IMR-90 (cell line): ENCODE measurements around the gene LDLRAD3. TPM values are rescaled to one million over a fixed set of nuclear protein-coding genes. Genes with fewer than 3 reads are reported as not detected.

Experiments used
- ATAC-seq: fragments of 200-7000 bp; cut with Tn5 transposase; 2 replicates; pipeline ENCODE4 v1.9.1; 2020; ENCODE audit warnings: low read depth, mild to moderate bottlenecking, moderate library complexity
- BruUV-seq: library from RNA; stranded (reverse); fragments of 400-500 nt; replicated peaks from 2 replicates; lab custom pipeline; 2021; lab: Mats Ljungman, UMichigan
- CTCF ChIA-PET: fragments of 300-600 bp; formaldehyde crosslinking; extraction: SDS; loops from one replicate; lab custom pipeline; 2021; ENCODE audit warnings: antibody characterized with exemption; lab: Yijun Ruan, JAX
- POLR2A ChIA-PET: fragments of 300-600 bp; sonication (Branson Sonifier 250); formaldehyde crosslinking; loops from one replicate; lab custom pipeline; 2022; ENCODE audit warnings: antibody characterized with exemption; ENCODE audit not compliant: unreplicated experiment; lab: Charles Lee
- DNase-seq: peaks from one replicate; pipeline ENCODE4 v3.0.0; 2013
- H2AFZ ChIP-seq: replicated peaks from 2 replicates; pipeline ENCODE3; 2013; ENCODE audit warnings: low read length, mild to moderate bottlenecking; ENCODE audit not compliant: poor library complexity
- H2AK5ac ChIP-seq: 2 replicates; pipeline ENCODE4 v1.6.1; 2013; ENCODE audit warnings: low read depth, low read length, inconsistent platforms
- H2AK9ac ChIP-seq: replicated peaks from 2 replicates; pipeline ENCODE3; 2013; ENCODE audit warnings: mild to moderate bottlenecking, low read depth, low read length, moderate library complexity; ENCODE audit not compliant: poor library complexity
- H2BK120ac ChIP-seq: 2 replicates; pipeline ENCODE4 v1.6.1; 2013; ENCODE audit warnings: low read depth, low read length, inconsistent platforms
- H2BK15ac ChIP-seq: 3 replicates; pipeline ENCODE4 v1.6.1; 2013; ENCODE audit warnings: low read depth, low read length, inconsistent platforms
- H2BK20ac ChIP-seq: 2 replicates; pipeline ENCODE4 v1.6.1; 2013; ENCODE audit warnings: low read depth, mild to moderate bottlenecking, inconsistent platforms, low read length, moderate library complexity
- H2BK5ac ChIP-seq: 2 replicates; pipeline ENCODE4 v1.6.1; 2013; ENCODE audit warnings: mild to moderate bottlenecking, low read depth, low read length, inconsistent platforms; ENCODE audit not compliant: poor library complexity, severe bottlenecking
- H3K14ac ChIP-seq: replicated peaks from 2 replicates; pipeline ENCODE4 v1.6.1; 2013; ENCODE audit warnings: low read depth, low read length, inconsistent platforms
- H3K18ac ChIP-seq: 2 replicates; pipeline ENCODE4 v1.6.1; 2013; ENCODE audit warnings: low read depth, low read length, control low read depth
- H3K23ac ChIP-seq: 2 replicates; pipeline ENCODE4 v1.6.1; 2013; ENCODE audit warnings: low read depth, low read length, inconsistent platforms
- H3K27ac ChIP-seq: 2 replicates; pipeline ENCODE4 v1.5.1; 2013; ENCODE audit warnings: mild to moderate bottlenecking, control low read depth, low read length; ENCODE audit not compliant: insufficient read depth
- H3K27me3 ChIP-seq: 2 replicates; pipeline ENCODE4 v1.6.1; 2013; ENCODE audit warnings: low read length; ENCODE audit not compliant: control insufficient read depth, insufficient read depth
- H3K36me3 ChIP-seq: 2 replicates; pipeline ENCODE4 v1.6.1; 2013; ENCODE audit warnings: low read length, mixed read lengths; ENCODE audit not compliant: control insufficient read depth, insufficient read depth
- H3K4ac ChIP-seq: 2 replicates; pipeline ENCODE4 v1.6.1; 2013; ENCODE audit warnings: low read depth, low read length, inconsistent platforms
- H3K4me1 ChIP-seq: 2 replicates; pipeline ENCODE4 v1.6.1; 2013; ENCODE audit warnings: low read length, mixed read lengths; ENCODE audit not compliant: control insufficient read depth, insufficient read depth
- H3K4me2 ChIP-seq: 2 replicates; pipeline ENCODE4 v1.6.1; 2013; ENCODE audit warnings: low read depth, mild to moderate bottlenecking, control low read depth, low read length, moderate library complexity
- H3K4me3 ChIP-seq: 2 replicates; pipeline ENCODE4 v1.5.1; 2013; ENCODE audit warnings: low read depth, mild to moderate bottlenecking, control low read depth, low read length, moderate library complexity; ENCODE audit not compliant: insufficient read depth
- H3K56ac ChIP-seq: 2 replicates; pipeline ENCODE4 v1.6.1; 2013; ENCODE audit warnings: low read length, inconsistent platforms; ENCODE audit not compliant: insufficient read depth; ENCODE audit errors: extremely low read depth
- H3K79me1 ChIP-seq, 2 experiments: 2 replicates each; pipeline ENCODE4 v1.6.1; 2013; ENCODE audit warnings: low read length in 2 of 2, inconsistent platforms in 1 of 2, low read depth in 1 of 2
- H3K9ac ChIP-seq: 2 replicates; pipeline ENCODE4 v1.6.1; 2013; ENCODE audit warnings: low read depth, low read length, control low read depth
- H3K9me1 ChIP-seq: 2 replicates; pipeline ENCODE4 v1.6.1; 2013; ENCODE audit warnings: low read length, inconsistent platforms; ENCODE audit not compliant: insufficient read depth
- H3K9me3 ChIP-seq: 2 replicates; pipeline ENCODE4 v1.6.1; 2013; ENCODE audit warnings: low read length; ENCODE audit not compliant: control insufficient read depth, insufficient read depth
- H4K20me1 ChIP-seq: 2 replicates; pipeline ENCODE4 v1.6.1; 2013; ENCODE audit warnings: low read length, inconsistent platforms; ENCODE audit not compliant: insufficient read depth
- H4K5ac ChIP-seq: 2 replicates; pipeline ENCODE4 v1.6.1; 2013; ENCODE audit warnings: mild to moderate bottlenecking, low read depth, low read length, control low read depth
- H4K8ac ChIP-seq, 2 experiments: 2 replicates each; pipeline ENCODE4 v1.6.1; 2013; ENCODE audit warnings: low read depth in 2 of 2, low read length in 2 of 2, control low read depth in 1 of 2, inconsistent platforms in 1 of 2
- H4K91ac ChIP-seq: 2 replicates; pipeline ENCODE4 v1.6.1; 2013; ENCODE audit warnings: low read depth, low read length, inconsistent platforms; ENCODE audit not compliant: insufficient read depth
- MAFK ChIP-seq: IDR thresholded peaks from 2 replicates; pipeline ENCODE4 v1.6.1; 2012; ENCODE audit warnings: low read depth, low read length, improper control_type of control experiment
- WGBS, 2 experiments: methylation state at CpG; one replicate each; pipeline versions ENCODE4 v1.1.5 to v1.1.7; 2013; ENCODE audit warnings: missing lambda C conversion rate in 2 of 2; ENCODE audit not compliant: insufficient read length in 1 of 2; ENCODE audit errors: extremely low coverage in 2 of 2; 5-methylcytosine and 5-hydroxymethylcytosine counted together
- dilution Hi-C: fragments of 300-500 bp; cut with HindIII; formaldehyde crosslinking; loops from one replicate; pipeline ENCODE4 v1.14.3; 2018; ENCODE audit warnings: low sequenced_read_pairs; ENCODE audit not compliant: unreplicated experiment
- in situ Hi-C: fragments of 300-500 bp; cut with MboI; formaldehyde crosslinking; loops from 3 replicates; pipeline ENCODE4 v1.14.3; 2019; ENCODE audit warnings: low sequenced_read_pairs, inconsistent platforms, mixed read lengths
- intact Hi-C: fragments of 100-400 bp; cut with micrococcal nuclease; formaldehyde crosslinking; loops from 2 replicates; pipeline ENCODE4 v1.10.0; 2022
- polyA plus RNA-seq, 3 experiments: library from polyadenylated mRNA; depleted of rRNA; stranded (reverse); fragments of >200 nt; gene quantifications; 2 replicates each; pipeline ENCODE4 v1.2.3, GENCODE V29; 2012; ENCODE audit warnings: low replicate concordance in 1 of 3
- total RNA-seq: library from RNA; depleted of rRNA; stranded (reverse); fragments of >200 nt; gene quantifications from 2 replicates; pipeline ENCODE4 v1.2.3, GENCODE V29; 2012
- TF ChIP-seq, protein P1 (sequence below): conservative IDR thresholded peaks from 2 replicates; pipeline ENCODE4 v1.5.1; 2012; ENCODE audit warnings: mild to moderate bottlenecking, low read depth, low read length, improper control_type of control experiment

The LDLRAD3 gene
- total and polyA plus RNA-seq, 2 of the 4 experiments (the other 2 are of a cell fraction), result 2.7 to 6.4 TPM

DNA sequence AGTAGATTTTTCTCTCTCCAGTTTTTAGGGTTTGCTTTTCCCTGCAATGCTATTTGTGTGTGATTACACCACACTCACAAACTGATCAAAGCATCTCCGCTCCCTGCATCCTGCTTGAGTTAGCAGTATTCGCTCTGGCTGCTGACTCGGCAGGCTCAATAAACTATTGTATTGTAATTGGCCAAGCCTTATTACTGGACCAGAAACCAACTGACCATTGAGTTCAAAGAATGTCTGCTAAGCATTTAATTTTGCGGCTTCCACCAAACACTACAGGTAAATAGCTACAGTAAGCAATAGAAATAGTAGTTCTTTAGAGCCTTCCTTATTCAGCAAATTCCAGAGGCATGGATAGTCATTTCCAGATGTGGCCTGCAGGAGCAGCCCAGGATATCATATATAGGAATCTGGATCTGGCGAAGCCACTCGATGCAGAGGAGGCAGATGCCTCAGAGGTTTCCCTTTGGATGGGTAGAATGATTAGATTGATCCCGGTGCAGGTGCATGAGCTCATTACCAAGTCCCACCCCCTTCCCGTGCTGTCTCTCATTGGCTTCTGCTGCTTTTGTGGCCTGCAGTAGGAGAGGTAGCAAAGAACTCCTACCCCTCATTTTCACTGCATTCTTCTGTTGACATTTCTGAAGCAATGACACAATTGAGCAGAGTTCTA, 268.0 kb downstream of the LDLRAD3 start:
- no peaks in the 10 kb centered on the region for H3K9me1 ChIP-seq
- H3K23ac ChIP-seq, result no peak overlapping the region
- no peak overlapping the region for H2AK5ac ChIP-seq
- no TSS peak for BruUV-seq
- CTCF ChIA-PET, result no interaction called here
- H2AK9ac ChIP-seq, result no peak overlapping the region
- no peaks in the 10 kb centered on the region for H3K4me1 ChIP-seq
- dilution Hi-C loops, result no loop called here
- WGBS, 2 experiments, result no CpG with 5 or more reads among the region's 8 CpGs
- in situ Hi-C loops, result no loop called here
- H3K79me1 ChIP-seq, result no peaks in the 10 kb centered on the region
- no peaks in the 10 kb centered on the region for H3K9me3 ChIP-seq
- H2BK5ac ChIP-seq, result no peak overlapping the region
- POLR2A ChIA-PET, result no interaction called here
- TF ChIP-seq, protein P1, sequence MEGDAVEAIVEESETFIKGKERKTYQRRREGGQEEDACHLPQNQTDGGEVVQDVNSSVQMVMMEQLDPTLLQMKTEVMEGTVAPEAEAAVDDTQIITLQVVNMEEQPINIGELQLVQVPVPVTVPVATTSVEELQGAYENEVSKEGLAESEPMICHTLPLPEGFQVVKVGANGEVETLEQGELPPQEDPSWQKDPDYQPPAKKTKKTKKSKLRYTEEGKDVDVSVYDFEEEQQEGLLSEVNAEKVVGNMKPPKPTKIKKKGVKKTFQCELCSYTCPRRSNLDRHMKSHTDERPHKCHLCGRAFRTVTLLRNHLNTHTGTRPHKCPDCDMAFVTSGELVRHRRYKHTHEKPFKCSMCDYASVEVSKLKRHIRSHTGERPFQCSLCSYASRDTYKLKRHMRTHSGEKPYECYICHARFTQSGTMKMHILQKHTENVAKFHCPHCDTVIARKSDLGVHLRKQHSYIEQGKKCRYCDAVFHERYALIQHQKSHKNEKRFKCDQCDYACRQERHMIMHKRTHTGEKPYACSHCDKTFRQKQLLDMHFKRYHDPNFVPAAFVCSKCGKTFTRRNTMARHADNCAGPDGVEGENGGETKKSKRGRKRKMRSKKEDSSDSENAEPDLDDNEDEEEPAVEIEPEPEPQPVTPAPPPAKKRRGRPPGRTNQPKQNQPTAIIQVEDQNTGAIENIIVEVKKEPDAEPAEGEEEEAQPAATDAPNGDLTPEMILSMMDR, result no peak
- TF ChIP-seq MAFK, result peak; percentile 18; the same call in 1 of the 2 replicates
- no peak overlapping the region for H2BK20ac ChIP-seq
- no peak overlapping the region for H2BK120ac ChIP-seq
- no peak overlapping the region for H3K18ac ChIP-seq
- intact Hi-C loops, result no loop called here
- no peak overlapping the region for H3K27ac ChIP-seq
- H3K56ac ChIP-seq, result no peak overlapping the region
- H4K91ac ChIP-seq, result no peak overlapping the region
- H3K9ac ChIP-seq, result no peak overlapping the region
- no peak overlapping the region for H2BK15ac ChIP-seq
- H3K27me3 ChIP-seq, result no peaks in the 10 kb centered on the region
- ATAC-seq (no peak), DNase-seq (no peak)
- H3K4me3 ChIP-seq, result no peak overlapping the region
- H3K4me2 ChIP-seq, result no peak overlapping the region
- H2AFZ ChIP-seq, result no peak overlapping the region
- no peak overlapping the region for H4K5ac ChIP-seq
- H3K14ac ChIP-seq, result no peak overlapping the region
- no peak overlapping the region for H3K4ac ChIP-seq
- H3K36me3 ChIP-seq, result no peaks in the 10 kb centered on the region
- no peak overlapping the region for H4K8ac ChIP-seq
- H4K20me1 ChIP-seq, result no peaks in the 10 kb centered on the region
